Measurements from ENCODE around the gene C16orf90. TPM values are rescaled to one million over a fixed set of nuclear protein-coding genes. Genes with fewer than 3 reads are reported as not detected.
A peak's percentile ranks its signal among the peaks of the same experiment; 100 is the strongest.

Gene C16orf90
- total RNA-seq, 1 donor from 2014 or later: not detected

DNA sequence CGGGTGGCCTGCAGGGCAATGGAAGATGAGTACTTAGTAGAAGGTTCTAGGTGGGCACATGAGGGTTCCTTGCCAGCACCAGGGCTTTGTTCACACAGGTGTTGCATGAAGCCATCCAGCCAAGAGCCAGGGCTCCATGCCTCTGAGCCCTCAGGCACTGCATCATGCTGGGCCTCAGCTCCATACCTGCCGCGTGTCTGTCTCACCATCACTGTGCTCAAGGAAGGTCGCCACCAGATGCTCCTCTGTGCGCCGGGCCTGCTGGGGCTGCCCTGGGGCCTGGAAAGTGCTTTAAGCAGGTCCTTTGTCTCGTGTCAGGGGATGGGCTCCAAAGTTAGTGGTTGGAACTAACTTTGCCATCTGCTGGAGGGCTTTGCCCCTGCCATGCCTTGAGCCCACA, 25.6 kb downstream of the C16orf90 start:
- peaks cover 8 to 13% (median 10%) of the 10 kb centered on the region in 3 donors for H3K36me3 ChIP-seq (ENCODE audit: control insufficient read depth in 3 of 3, insufficient read depth in 3 of 3, low read length in 3 of 3)
- no peak overlapping the region for H3K9ac ChIP-seq (ENCODE audit: low read depth in 1 of 3, low read length in 3 of 3)
- H3K4me1 ChIP-seq (ENCODE audit: control insufficient read depth in 3 of 3, insufficient read depth in 3 of 3, low read length in 3 of 3): peaks cover 28 to 71% (median 35%) of the 10 kb centered on the region in 3 donors

DNA sequence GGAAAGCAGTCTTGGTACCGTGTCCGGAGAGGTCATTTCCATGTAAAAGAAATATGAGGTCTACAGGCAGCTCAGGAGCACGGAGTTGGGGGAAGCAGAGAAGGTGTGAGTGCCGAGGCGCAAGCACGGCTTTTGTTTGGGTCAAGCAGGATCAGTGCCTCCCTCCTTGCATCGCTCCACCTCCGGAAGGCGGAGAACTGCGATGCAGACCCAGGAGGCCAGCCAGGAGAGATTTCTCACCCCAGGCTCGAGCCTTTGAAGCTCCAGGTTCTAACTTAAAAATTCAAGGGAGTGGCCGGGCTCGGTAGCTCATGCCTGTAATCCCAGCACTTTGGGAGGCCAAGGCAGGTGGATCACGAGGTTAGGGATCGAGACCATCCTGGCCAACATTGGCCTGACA, 26.8 kb downstream of the C16orf90 start:
- H3K9me3 ChIP-seq (ENCODE audit: control insufficient read depth in 3 of 3, low read length in 3 of 3): no peaks in the 10 kb centered on the region
- no peak overlapping the region for H3K4me3 ChIP-seq (ENCODE audit: low read length in 3 of 3)

More for the DNA sequence above, 25.6 kb downstream of the C16orf90 start:
- Histone ChIP-seq H3K4me3 (ENCODE audit: low read length in 3 of 3) (no peak overlapping the region), H3K27me3 (ENCODE audit: control insufficient read depth in 3 of 3, insufficient read depth in 3 of 3, low read length in 3 of 3) (no peaks in the 10 kb centered on the region), H3K9me3 (ENCODE audit: control insufficient read depth in 3 of 3, low read length in 3 of 3) (no peaks in the 10 kb centered on the region), H3K27ac (ENCODE audit: low read depth, low read length) (no peak overlapping the region)

DNA sequence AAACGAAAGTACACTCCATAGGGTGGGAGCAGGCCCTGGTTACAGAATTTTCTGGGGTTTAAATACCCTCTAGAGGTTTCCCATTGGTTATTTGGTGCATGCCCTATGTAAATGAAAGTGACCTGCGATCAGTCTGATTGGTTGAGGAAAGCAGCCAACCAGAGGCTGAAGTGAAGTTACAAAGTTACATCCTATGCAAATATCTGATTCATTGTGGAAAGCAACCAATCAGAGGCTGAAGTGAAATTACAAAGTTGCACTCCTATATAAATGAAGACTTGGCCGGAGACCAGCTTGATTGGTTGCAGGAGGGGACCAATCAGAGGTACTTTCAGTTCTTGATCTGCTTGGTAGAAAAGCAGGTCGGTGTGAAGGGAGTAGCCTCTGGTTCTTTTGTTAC, 27.4 kb downstream of the C16orf90 start:
- Histone ChIP-seq H3K4me1 (ENCODE audit: control insufficient read depth in 3 of 3, insufficient read depth in 3 of 3, low read length in 3 of 3) (peaks cover 34 to 64% (median 35%) of the 10 kb centered on the region in 3 donors), H3K9me3 (ENCODE audit: control insufficient read depth in 3 of 3, low read length in 3 of 3) (no peaks in the 10 kb centered on the region), H3K9ac (ENCODE audit: low read depth in 1 of 3, low read length in 3 of 3) (no peak overlapping the region), H3K27ac (ENCODE audit: low read depth, low read length) (no peak overlapping the region), H3K36me3 (ENCODE audit: control insufficient read depth in 3 of 3, insufficient read depth in 3 of 3, low read length in 3 of 3) (peaks cover 8 to 13% (median 10%) of the 10 kb centered on the region in 3 donors), H3K27me3 (ENCODE audit: control insufficient read depth in 3 of 3, insufficient read depth in 3 of 3, low read length in 3 of 3) (no peaks in the 10 kb centered on the region), H3K4me3 (ENCODE audit: low read length in 3 of 3) (no peak overlapping the region)

More for the DNA sequence above, 26.8 kb downstream of the C16orf90 start:
- Histone ChIP-seq H3K9ac (ENCODE audit: low read depth in 1 of 3, low read length in 3 of 3) (no peak overlapping the region), H3K27ac (ENCODE audit: low read depth, low read length) (no peak overlapping the region), H3K4me1 (ENCODE audit: control insufficient read depth in 3 of 3, insufficient read depth in 3 of 3, low read length in 3 of 3) (peaks cover 34 to 66% (median 38%) of the 10 kb centered on the region in 3 donors), H3K36me3 (ENCODE audit: control insufficient read depth in 3 of 3, insufficient read depth in 3 of 3, low read length in 3 of 3) (peaks cover 8 to 13% (median 10%) of the 10 kb centered on the region in 3 donors), H3K27me3 (ENCODE audit: control insufficient read depth in 3 of 3, insufficient read depth in 3 of 3, low read length in 3 of 3) (no peaks in the 10 kb centered on the region)

DNA sequence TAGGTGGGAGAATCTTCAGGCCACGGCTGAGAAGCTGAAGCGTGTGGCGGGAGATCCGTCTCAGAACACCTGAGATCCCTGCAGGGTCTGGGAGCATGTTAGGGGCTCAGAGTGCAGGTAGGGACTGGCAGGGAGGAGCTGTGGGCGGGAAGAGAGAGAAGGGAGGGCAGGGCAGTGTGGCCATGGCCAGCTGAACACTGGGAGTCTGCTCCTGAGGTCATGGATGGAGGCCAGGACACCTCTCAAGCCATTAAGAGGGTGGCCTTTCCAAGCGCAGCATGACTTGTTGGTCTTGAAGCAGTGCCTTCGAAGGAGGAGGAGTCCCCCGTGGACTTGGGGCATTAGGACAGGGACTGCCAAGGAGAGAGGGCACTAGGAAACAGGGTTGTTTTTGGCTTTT, 28.1 kb downstream of the C16orf90 start:
- H3K4me3 ChIP-seq (ENCODE audit: low read length in 3 of 3): peak overlapping the region in 1 of 3 donors; percentile 22
- no peak overlapping the region for H3K27ac ChIP-seq (ENCODE audit: low read depth, low read length)
- no peak overlapping the region for H3K9ac ChIP-seq (ENCODE audit: low read depth in 1 of 3, low read length in 3 of 3)
- H3K27me3 ChIP-seq (ENCODE audit: control insufficient read depth in 3 of 3, insufficient read depth in 3 of 3, low read length in 3 of 3): no peaks in the 10 kb centered on the region
- H3K4me1 ChIP-seq (ENCODE audit: control insufficient read depth in 3 of 3, insufficient read depth in 3 of 3, low read length in 3 of 3): peaks cover 36 to 68% (median 38%) of the 10 kb centered on the region in 3 donors
- H3K9me3 ChIP-seq (ENCODE audit: control insufficient read depth in 3 of 3, low read length in 3 of 3): no peaks in the 10 kb centered on the region
- peaks cover 8 to 13% (median 10%) of the 10 kb centered on the region in 3 donors for H3K36me3 ChIP-seq (ENCODE audit: control insufficient read depth in 3 of 3, insufficient read depth in 3 of 3, low read length in 3 of 3)

DNA sequence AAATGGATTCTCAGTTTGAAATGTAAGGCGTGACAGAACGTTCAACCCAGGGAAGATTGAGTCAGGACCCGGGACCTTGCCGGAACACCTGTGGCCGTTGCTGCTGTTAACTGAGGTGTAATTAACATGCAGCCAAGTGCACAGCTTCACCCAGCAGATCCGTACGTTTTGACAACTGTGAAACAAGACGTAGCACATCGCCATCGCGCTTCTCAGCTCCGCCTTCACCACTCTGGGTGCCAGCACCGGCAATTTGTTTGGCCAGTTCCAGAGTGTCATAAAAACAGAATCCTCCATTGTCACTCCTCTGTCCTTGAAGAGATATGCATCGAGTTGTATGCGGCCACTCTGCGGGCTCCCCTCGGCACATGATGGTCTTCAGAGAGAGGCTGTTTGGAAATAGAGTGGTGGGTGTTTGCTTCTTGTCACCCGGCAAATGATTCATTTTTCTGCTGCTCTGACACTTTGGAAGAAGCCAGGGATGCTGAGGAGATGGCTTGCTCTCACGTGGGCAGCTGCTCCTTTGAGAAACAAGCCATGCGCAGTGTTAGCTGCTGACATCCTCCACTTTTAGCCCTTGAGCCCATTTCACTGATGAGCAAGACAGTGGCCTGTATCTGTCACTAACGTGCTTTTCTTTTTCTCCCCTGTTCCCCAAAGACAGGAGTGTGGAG, 29.2 kb downstream of the C16orf90 start:
- Histone ChIP-seq H3K9me3 (ENCODE audit: control insufficient read depth in 3 of 3, low read length in 3 of 3) (no peaks in the 10 kb centered on the region), H3K27ac (ENCODE audit: low read depth, low read length) (no peak overlapping the region), H3K36me3 (ENCODE audit: control insufficient read depth in 3 of 3, insufficient read depth in 3 of 3, low read length in 3 of 3) (peaks cover 8 to 13% (median 10%) of the 10 kb centered on the region in 3 donors), H3K4me3 (ENCODE audit: low read length in 3 of 3) (no peak overlapping the region), H3K4me1 (ENCODE audit: control insufficient read depth in 3 of 3, insufficient read depth in 3 of 3, low read length in 3 of 3) (peaks cover 45 to 66% (median 46%) of the 10 kb centered on the region in 3 donors), H3K27me3 (ENCODE audit: control insufficient read depth in 3 of 3, insufficient read depth in 3 of 3, low read length in 3 of 3) (no peaks in the 10 kb centered on the region), H3K9ac (ENCODE audit: low read depth in 1 of 3, low read length in 3 of 3) (no peak overlapping the region)

DNA sequence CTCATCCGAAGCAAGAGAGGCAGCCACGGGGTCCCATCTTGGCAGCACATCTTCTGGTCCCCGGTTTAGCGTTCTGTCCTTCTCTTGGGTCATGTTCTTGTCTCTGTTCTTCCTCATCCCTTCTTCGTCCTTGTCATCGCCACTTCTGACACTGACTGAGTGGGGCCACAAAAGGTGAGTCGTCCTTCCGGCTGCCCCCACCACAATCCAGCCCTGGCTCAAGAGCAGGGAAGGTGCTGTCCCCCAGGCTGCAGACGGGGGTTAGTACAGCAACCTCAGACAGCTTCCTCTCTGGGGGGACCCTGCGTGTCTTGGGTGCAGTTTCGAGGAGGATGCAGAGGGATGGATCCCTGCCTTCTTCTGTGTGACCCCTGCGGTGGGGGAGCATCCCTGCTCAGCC, 30.0 kb downstream of the C16orf90 start:
- Histone ChIP-seq H3K27ac (ENCODE audit: low read depth, low read length) (no peak overlapping the region), H3K27me3 (ENCODE audit: control insufficient read depth in 3 of 3, insufficient read depth in 3 of 3, low read length in 3 of 3) (no peaks in the 10 kb centered on the region), H3K4me3 (ENCODE audit: low read length in 3 of 3) (no peak overlapping the region), H3K9me3 (ENCODE audit: control insufficient read depth in 3 of 3, low read length in 3 of 3) (no peaks in the 10 kb centered on the region), H3K9ac (ENCODE audit: low read depth in 1 of 3, low read length in 3 of 3) (no peak overlapping the region), H3K36me3 (ENCODE audit: control insufficient read depth in 3 of 3, insufficient read depth in 3 of 3, low read length in 3 of 3) (peaks cover 8 to 13% (median 10%) of the 10 kb centered on the region in 3 donors), H3K4me1 (ENCODE audit: control insufficient read depth in 3 of 3, insufficient read depth in 3 of 3, low read length in 3 of 3) (peaks cover 51 to 67% (median 54%) of the 10 kb centered on the region in 3 donors)

DNA sequence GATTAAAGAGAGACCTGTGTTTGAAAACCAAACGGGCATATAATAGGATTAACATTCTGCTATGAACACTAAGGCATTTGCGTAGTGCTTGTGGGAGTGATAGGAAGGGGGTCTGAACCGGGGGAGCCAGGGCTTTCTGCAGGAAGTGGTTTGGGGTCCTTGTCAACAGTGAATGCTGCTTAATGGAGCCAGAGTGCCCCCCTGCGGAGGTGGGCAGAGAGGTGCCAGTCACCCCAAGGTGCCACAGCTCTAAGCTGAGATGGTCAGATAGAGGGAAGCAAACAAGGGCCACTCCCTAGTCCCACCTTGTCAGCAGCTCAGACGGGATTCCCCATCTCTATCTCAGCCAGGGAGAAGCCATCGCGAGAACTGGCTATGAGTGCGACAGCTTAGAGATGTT, 34.1 kb downstream of the C16orf90 start:
- Histone ChIP-seq H3K27me3 (ENCODE audit: control insufficient read depth in 3 of 3, insufficient read depth in 3 of 3, low read length in 3 of 3) (no peaks in the 10 kb centered on the region), H3K36me3 (ENCODE audit: control insufficient read depth in 3 of 3, insufficient read depth in 3 of 3, low read length in 3 of 3) (peaks cover 4 to 7% (median 4%) of the 10 kb centered on the region in 3 donors), H3K4me1 (ENCODE audit: control insufficient read depth in 3 of 3, insufficient read depth in 3 of 3, low read length in 3 of 3) (peaks cover 52 to 59% (median 55%) of the 10 kb centered on the region in 3 donors), H3K27ac (ENCODE audit: low read depth, low read length) (no peak overlapping the region), H3K9ac (ENCODE audit: low read depth in 1 of 3, low read length in 3 of 3) (peak overlapping the region in 1 of 3 donors; percentile 40), H3K9me3 (ENCODE audit: control insufficient read depth in 3 of 3, low read length in 3 of 3) (no peaks in the 10 kb centered on the region), H3K4me3 (ENCODE audit: low read length in 3 of 3) (peak overlapping the region in 1 of 3 donors; percentile 13)

DNA sequence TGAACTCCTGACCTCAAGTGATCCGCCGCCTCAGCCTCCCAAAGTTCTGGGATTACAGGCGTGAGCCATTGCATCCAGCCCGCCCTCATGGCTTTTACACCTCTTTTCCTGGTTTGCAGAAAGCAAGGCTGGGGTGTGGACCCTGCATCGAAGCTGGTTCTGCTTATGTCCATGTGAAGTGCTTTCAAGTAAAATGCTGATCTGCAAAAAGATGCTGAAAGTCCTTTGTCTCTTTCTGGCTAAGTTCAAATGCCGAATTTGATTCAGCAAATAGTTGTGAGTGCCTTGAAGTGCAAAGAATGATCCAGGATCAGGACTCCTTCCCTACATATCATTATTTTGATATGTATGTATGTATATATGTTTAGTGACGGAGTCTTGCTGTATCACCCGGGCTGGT, 34.7 kb downstream of the C16orf90 start:
- peaks cover 51 to 61% (median 54%) of the 10 kb centered on the region in 3 donors for H3K4me1 ChIP-seq (ENCODE audit: control insufficient read depth in 3 of 3, insufficient read depth in 3 of 3, low read length in 3 of 3)
- no peak overlapping the region for H3K4me3 ChIP-seq (ENCODE audit: low read length in 3 of 3)
- H3K9ac ChIP-seq (ENCODE audit: low read depth in 1 of 3, low read length in 3 of 3): no peak overlapping the region

DNA sequence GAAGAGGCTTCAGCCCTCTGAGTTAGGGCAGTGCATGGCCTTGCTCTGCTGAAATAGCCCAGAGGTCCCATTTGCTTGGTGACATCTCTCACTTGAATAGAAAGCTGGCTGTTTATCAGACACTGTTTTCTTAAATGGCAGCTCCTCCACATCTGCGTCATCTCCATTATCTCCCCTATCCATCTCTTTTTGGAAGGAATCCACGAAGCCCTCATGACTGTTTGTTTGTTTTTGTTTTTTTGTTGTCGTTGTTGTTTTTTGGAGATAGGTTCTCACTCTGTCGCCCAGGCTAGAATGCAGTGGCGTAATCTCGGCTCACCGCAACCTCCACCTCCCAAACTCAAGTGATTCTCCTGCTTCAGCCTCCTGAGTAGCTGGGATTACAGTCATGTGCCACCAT, 35.2 kb downstream of the C16orf90 start:
- Histone ChIP-seq H3K4me1 (ENCODE audit: control insufficient read depth in 3 of 3, insufficient read depth in 3 of 3, low read length in 3 of 3) (peaks cover 47 to 57% (median 54%) of the 10 kb centered on the region in 3 donors), H3K4me3 (ENCODE audit: low read length in 3 of 3) (peak overlapping the region in 1 of 3 donors; percentile 89), H3K9ac (ENCODE audit: low read depth in 1 of 3, low read length in 3 of 3) (peak overlapping the region in 2 of 3 donors; percentile 35 to 65), H3K9me3 (ENCODE audit: control insufficient read depth in 3 of 3, low read length in 3 of 3) (no peaks in the 10 kb centered on the region), H3K27ac (ENCODE audit: low read depth, low read length) (peak overlapping the region; percentile 14), H3K36me3 (ENCODE audit: control insufficient read depth in 3 of 3, insufficient read depth in 3 of 3, low read length in 3 of 3) (no peaks in the 10 kb centered on the region), H3K27me3 (ENCODE audit: control insufficient read depth in 3 of 3, insufficient read depth in 3 of 3, low read length in 3 of 3) (no peaks in the 10 kb centered on the region)

More for the DNA sequence above, 34.7 kb downstream of the C16orf90 start:
- H3K9me3 ChIP-seq (ENCODE audit: control insufficient read depth in 3 of 3, low read length in 3 of 3): no peaks in the 10 kb centered on the region
- H3K36me3 ChIP-seq (ENCODE audit: control insufficient read depth in 3 of 3, insufficient read depth in 3 of 3, low read length in 3 of 3): peaks cover 0 to 3% (median 0%) of the 10 kb centered on the region in 3 donors
- peak overlapping the region; percentile 14 for H3K27ac ChIP-seq (ENCODE audit: low read depth, low read length)
- H3K27me3 ChIP-seq (ENCODE audit: control insufficient read depth in 3 of 3, insufficient read depth in 3 of 3, low read length in 3 of 3): no peaks in the 10 kb centered on the region

DNA sequence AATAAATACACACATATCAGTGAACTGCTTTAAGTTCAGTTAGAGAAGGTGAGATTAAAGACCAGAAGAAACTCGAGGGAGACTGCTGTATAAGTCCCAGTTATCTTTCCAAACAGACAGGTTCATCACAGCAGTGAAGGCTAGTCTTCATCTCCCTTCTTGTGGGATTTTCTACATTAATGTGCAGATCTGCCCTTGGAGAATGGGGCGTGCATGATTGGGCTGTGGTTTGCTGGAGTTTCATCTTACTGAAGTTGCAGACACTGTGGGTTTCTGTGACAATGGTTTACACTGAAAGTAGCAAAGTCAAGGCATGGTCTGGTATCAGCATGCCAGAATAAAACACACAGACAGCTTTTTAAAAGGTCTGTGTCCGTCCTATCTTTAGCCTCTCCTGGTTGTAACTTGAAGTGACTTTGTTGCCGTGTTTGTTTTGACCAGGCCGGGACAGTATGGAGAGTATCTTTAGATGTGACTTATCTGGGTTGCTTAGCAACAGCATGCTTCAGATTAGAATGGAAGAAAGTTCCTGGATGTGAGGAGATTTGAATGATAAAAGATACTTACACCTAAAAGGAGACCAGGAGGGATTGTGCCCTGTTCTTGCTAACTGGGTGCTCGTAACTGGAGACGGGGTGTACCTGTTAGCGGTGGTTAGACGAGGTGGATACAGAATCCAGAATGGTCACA, 35.7 kb downstream of the C16orf90 start:
- Histone ChIP-seq H3K4me1 (ENCODE audit: control insufficient read depth in 3 of 3, insufficient read depth in 3 of 3, low read length in 3 of 3) (peaks cover 45 to 55% (median 53%) of the 10 kb centered on the region in 3 donors), H3K27me3 (ENCODE audit: control insufficient read depth in 3 of 3, insufficient read depth in 3 of 3, low read length in 3 of 3) (no peaks in the 10 kb centered on the region), H3K9ac (ENCODE audit: low read depth in 1 of 3, low read length in 3 of 3) (peak overlapping the region; percentile 64 to 93 (median 65)), H3K9me3 (ENCODE audit: control insufficient read depth in 3 of 3, low read length in 3 of 3) (no peaks in the 10 kb centered on the region), H3K27ac (ENCODE audit: low read depth, low read length) (peak overlapping the region; percentile 93), H3K36me3 (ENCODE audit: control insufficient read depth in 3 of 3, insufficient read depth in 3 of 3, low read length in 3 of 3) (no peaks in the 10 kb centered on the region), H3K4me3 (ENCODE audit: low read length in 3 of 3) (peak overlapping the region; percentile 88 to 97 (median 89))
